Prostate gland (tissue), 2 donors: Measurements from ENCODE around the gene CDX1. TPM values are rescaled to one million over a fixed set of nuclear protein-coding genes. Genes with fewer than 3 reads are reported as not detected.

Source experiments
- DNase-seq: peaks from one replicate; pipeline ENCODE4 v3.0.0-alpha.2; 2019; ENCODE audit warnings: low spot score
- H3K27ac ChIP-seq, 2 donors: fragments of 200-600 bp; sonication (generic); 2 replicates each; pipeline ENCODE4 v1.5.1; 2017 to 2019
- H3K27me3 ChIP-seq: fragments of 200-600 bp; sonication (generic); replicated peaks from 2 replicates; pipeline ENCODE4 v1.5.1; 2019; ENCODE audit not compliant: insufficient read depth
- H3K36me3 ChIP-seq, 2 donors: fragments of 200-600 bp; sonication (generic); 1 replicate in 1 of 2; 2 replicates in 1 of 2; pipeline versions ENCODE4 v1.5.1 to v1.8.1; 2017 to 2019
- H3K4me1 ChIP-seq: fragments of 200-600 bp; sonication (generic); replicated peaks from 2 replicates; pipeline ENCODE4 v1.5.1; 2019
- H3K4me3 ChIP-seq, 2 donors: fragments of 200-600 bp; sonication (generic); 2 replicates each; pipeline ENCODE4 v1.5.1; 2017 to 2019
- H3K9me3 ChIP-seq: fragments of 200-600 bp; sonication (generic); 2 replicates; pipeline ENCODE4 v1.5.1; 2017
- POLR2A ChIP-seq: fragments of 450-650 bp; IDR thresholded peaks from one replicate; pipeline ENCODE4 v1.6.1; 2016; ENCODE audit warnings: antibody characterized with exemption, mild to moderate bottlenecking
- POLR2AphosphoS5 ChIP-seq: sonication (generic); formaldehyde crosslinking; IDR thresholded peaks from one replicate; pipeline ENCODE4 v1.6.1; 2017; ENCODE audit warnings: antibody characterized with exemption
- WGBS: methylation state at CpG from one replicate; pipeline ENCODE4 v1.1.5; 2018; 5-methylcytosine and 5-hydroxymethylcytosine counted together
- intact Hi-C: fragments of 100-400 bp; cut with DNase I; formaldehyde crosslinking; loops from one replicate; pipeline ENCODE4 v1.14.2; 2022
- total RNA-seq, 2 donors: library from RNA; depleted of rRNA; stranded (reverse); fragments of >200 nt; gene quantifications; one replicate each; pipeline ENCODE4 v1.1.0, GENCODE V29; 2016
- TF ChIP-seq, protein P1 (sequence below), 4 experiments: fragments of 200-600 bp in 2 of 4; fragments of 450-650 bp in 2 of 4; sonication (generic) in 2 of 4; IDR thresholded peaks; 1 replicate in 3 of 4; 2 replicates in 1 of 4; pipeline ENCODE4 v1.5.1; 2016 to 2019; ENCODE audit warnings: antibody characterized with exemption in 4 of 4, mild to moderate bottlenecking in 2 of 4, moderate library complexity in 2 of 4

The CDX1 gene
- total RNA-seq, 2 donors from 2014 or later, result 3.2 TPM; not detected in 1

DNA sequence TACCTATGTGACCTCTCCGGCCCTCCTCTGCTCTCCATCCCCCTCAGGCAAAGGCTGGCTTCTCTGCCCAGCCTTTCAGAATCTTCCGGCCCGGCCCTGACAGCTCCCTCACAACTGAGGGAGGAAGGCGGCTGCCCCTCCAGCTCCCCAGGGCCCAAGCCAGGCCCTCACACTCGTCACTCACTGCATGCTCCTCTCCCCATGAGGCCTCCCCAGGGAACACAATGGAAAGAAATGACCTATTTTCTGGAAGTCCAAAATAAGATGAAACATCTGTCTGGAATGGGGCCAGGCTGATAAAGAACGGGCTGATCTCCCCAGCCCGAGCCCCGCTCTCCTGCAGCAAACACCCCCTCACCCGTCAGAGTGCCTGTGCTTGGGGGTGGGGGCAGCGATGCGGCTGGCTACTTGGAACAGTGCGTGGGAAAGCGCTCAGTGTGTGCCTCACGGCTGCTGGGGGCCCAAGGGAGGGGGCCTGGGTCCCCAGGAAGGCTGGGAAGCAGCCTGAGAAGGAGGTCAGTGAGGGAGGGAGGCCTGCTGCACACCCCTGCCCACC, 22.3 kb upstream of the CDX1 start:
- DNase-seq, result no peak
- 59% methylated on average over 14 of the region's 14 CpGs for WGBS
- TF ChIP-seq POLR2A (no peak), POLR2AphosphoS5 (no peak)
- TF ChIP-seq, protein P1, sequence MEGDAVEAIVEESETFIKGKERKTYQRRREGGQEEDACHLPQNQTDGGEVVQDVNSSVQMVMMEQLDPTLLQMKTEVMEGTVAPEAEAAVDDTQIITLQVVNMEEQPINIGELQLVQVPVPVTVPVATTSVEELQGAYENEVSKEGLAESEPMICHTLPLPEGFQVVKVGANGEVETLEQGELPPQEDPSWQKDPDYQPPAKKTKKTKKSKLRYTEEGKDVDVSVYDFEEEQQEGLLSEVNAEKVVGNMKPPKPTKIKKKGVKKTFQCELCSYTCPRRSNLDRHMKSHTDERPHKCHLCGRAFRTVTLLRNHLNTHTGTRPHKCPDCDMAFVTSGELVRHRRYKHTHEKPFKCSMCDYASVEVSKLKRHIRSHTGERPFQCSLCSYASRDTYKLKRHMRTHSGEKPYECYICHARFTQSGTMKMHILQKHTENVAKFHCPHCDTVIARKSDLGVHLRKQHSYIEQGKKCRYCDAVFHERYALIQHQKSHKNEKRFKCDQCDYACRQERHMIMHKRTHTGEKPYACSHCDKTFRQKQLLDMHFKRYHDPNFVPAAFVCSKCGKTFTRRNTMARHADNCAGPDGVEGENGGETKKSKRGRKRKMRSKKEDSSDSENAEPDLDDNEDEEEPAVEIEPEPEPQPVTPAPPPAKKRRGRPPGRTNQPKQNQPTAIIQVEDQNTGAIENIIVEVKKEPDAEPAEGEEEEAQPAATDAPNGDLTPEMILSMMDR (IDR thresholded peaks at IDR 0.05), result no peak
- no peaks in the 10 kb centered on the region for H3K27me3 ChIP-seq
- intact Hi-C loops, result no loop called here
- H3K27ac ChIP-seq, result peak overlapping the region; percentile 70 to 71
- H3K9me3 ChIP-seq, result no peaks in the 10 kb centered on the region
- no peaks in the 10 kb centered on the region for H3K4me1 ChIP-seq
- no peak overlapping the region for H3K4me3 ChIP-seq
- H3K36me3 ChIP-seq, result no peaks in the 10 kb centered on the region

DNA sequence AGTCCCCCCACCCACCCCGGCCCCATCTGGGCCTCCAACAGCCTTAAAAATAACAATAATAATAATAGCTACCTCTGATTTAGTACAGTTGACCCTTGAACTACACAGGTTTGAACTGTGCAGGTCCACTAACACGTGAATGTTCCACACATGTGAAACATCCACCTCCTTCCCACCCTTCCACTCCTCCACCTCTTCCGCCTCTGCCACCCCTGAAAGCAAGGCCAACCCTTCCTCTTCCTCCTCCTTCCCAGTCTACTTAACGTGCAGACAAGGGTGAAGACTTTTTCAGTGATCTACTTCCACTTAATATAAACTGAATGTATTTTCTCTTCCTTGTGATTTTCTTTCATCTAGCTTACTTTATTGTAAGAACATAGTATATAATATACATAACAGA, 21.7 kb upstream of the CDX1 start:
- WGBS, result 43% methylated on average over 4 of the region's 4 CpGs
- Histone ChIP-seq H3K27ac (peak overlapping the region; percentile 70 to 71), H3K36me3 (no peaks in the 10 kb centered on the region), H3K4me1 (no peaks in the 10 kb centered on the region), H3K9me3 (no peaks in the 10 kb centered on the region), H3K27me3 (no peaks in the 10 kb centered on the region), H3K4me3 (no peak overlapping the region)
- DNase-seq, result no peak
- intact Hi-C loops, result no loop called here
- TF ChIP-seq POLR2A, result no peak
- TF ChIP-seq, protein P1 (IDR thresholded peaks at IDR 0.05), result no peak
- TF ChIP-seq POLR2AphosphoS5, result no peak

DNA sequence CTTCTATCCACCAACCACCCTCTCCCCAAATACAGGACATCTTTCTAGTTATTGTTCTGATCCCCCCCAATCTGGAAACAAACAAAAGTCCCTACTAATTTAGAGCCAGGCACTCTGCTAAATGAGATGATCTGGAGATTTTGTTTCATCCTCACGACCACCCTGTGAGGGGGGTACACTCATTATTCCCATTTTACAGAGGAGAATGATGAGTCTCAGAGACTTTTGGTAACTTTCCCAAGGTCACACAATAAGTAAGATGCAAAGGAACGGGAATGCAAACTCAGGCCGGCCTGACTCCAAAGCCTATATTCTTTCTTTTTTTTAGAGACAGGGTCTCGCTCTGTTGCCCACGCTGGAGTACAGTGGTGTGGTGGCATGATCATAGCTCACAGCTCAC, 20.3 kb upstream of the CDX1 start:
- no peaks in the 10 kb centered on the region for H3K36me3 ChIP-seq
- H3K4me3 ChIP-seq, result no peak overlapping the region
- WGBS, result 89% methylated on average over 5 of the region's 5 CpGs

DNA sequence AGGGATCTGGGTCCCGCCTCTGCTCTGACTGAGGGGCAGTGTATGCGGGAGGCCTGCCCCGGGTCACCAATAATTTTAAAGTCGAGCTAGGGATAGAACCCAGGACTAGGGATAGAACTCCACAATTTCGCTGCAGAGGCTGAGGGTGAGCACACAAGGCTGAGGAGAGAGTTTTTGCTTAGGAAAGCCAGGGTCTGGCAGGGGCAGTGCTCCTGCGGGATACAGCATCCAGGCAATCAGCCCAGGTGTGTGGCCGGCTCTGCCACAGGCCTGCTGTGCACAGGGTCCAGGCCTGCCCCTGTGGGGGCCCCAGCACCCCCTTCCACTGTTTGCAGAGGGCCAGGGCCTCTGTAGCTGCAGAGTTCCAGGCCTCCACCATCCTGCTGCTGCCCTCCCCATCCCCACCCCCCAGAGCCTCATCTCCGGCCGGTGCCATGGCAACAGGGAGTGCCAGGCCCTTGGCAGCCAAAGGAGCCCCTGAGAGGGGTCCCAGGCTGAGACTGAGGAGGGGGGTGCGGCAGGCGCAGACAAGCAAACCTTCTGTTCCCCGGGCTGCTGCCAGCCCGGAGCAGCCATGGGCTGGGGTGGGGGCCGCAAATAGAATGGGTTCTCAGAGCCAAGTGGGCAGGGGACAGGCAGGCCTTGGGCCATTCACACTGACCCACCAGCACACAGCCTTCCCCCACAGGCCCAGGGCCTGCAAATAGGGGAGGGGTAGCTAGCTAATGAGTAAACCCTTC, 19.5 kb upstream of the CDX1 start:
- H3K36me3 ChIP-seq, result no peaks in the 10 kb centered on the region
- TF ChIP-seq, protein P1 (IDR thresholded peaks at IDR 0.05), result no peak
- no peak for TF ChIP-seq POLR2A
- no peak for TF ChIP-seq POLR2AphosphoS5
- H3K9me3 ChIP-seq, result no peaks in the 10 kb centered on the region
- 56% methylated on average over 14 of the region's 14 CpGs for WGBS
- no peak for DNase-seq
- peak overlapping the region; percentile 0 to 35 for H3K27ac ChIP-seq
- H3K4me1 ChIP-seq, result no peaks in the 10 kb centered on the region
- H3K4me3 ChIP-seq, result no peak overlapping the region
- no peaks in the 10 kb centered on the region for H3K27me3 ChIP-seq
- intact Hi-C loops, result no loop called here

More for the DNA sequence above, 20.3 kb upstream of the CDX1 start:
- TF ChIP-seq, protein P1 (IDR thresholded peaks at IDR 0.05), result no peak
- no peak for TF ChIP-seq POLR2AphosphoS5
- TF ChIP-seq POLR2A, result no peak
- intact Hi-C loops, result no loop called here
- no peak for DNase-seq
- Histone ChIP-seq H3K9me3 (no peaks in the 10 kb centered on the region), H3K4me1 (no peaks in the 10 kb centered on the region), H3K27me3 (no peaks in the 10 kb centered on the region), H3K27ac (peak overlapping the region in 1 of 2 donors; percentile 35)

DNA sequence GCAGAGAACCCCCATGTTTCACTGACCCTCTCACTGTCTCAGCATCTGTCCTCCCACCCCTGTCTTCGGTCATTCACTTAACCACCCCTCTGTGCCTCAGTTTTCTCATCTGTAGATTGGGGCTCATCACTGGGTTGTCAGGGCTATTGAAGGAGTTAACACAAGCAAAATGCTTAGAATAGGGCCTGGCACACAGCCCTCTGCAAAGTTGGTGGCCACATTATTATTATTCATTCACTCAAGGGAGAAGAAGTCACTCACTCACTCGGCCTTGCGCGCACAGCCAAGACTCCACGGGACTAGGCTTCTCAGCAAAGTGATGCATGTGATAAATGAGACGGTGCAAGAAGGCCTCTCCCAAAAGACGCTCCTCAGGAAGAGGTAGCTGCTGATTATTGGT, 18.9 kb upstream of the CDX1 start:
- H3K27ac ChIP-seq, result peak overlapping the region; percentile 1 to 35
- no peaks in the 10 kb centered on the region for H3K36me3 ChIP-seq
- no peak for DNase-seq
- intact Hi-C loops, result no loop called here
- H3K27me3 ChIP-seq, result no peaks in the 10 kb centered on the region
- WGBS, result 73% methylated on average over 7 of the region's 7 CpGs
- H3K4me3 ChIP-seq, result no peak overlapping the region
- H3K4me1 ChIP-seq, result no peaks in the 10 kb centered on the region
- TF ChIP-seq, protein P1 (IDR thresholded peaks at IDR 0.05), result no peak
- TF ChIP-seq POLR2A (no peak), POLR2AphosphoS5 (no peak)
- no peaks in the 10 kb centered on the region for H3K9me3 ChIP-seq
